ENCODE data around the gene A3GALT2.

A3GALT2 gene

GRCh38 chr1:33275195-33275594 is 45.7 kb downstream of the A3GALT2 start:
- no peaks in the 10 kb centered on the region for H3K4me1 ChIP-seq (ENCODE audit: control insufficient read depth, insufficient read depth, low read length)
- CTCF ChIA-PET = interaction anchor here (1.3 kb wide), 1 partner anchor 148 kb away, joined by 3 read pairs; no protein-coding TSS in a partner anchor
- TF ChIP-seq ZNF768 (tag by site-specific recombination; IDR thresholded peaks at IDR 0.05) (no peak), GLIS1 (tag by site-specific recombination; IDR thresholded peaks at IDR 0.05) (no peak), IKZF3 (tag by site-specific recombination; IDR thresholded peaks at IDR 0.05) (no peak), ZNF629 (tag by site-specific recombination; IDR thresholded peaks at IDR 0.05) (no peak), ZNF837 (tag by site-specific recombination; IDR thresholded peaks at IDR 0.05) (no peak), ZNF211 (tag by site-specific recombination; IDR thresholded peaks at IDR 0.05; ENCODE audit: low read depth) (no peak), ZSCAN5A (tag by site-specific recombination; IDR thresholded peaks at IDR 0.05) (no peak), ZBTB49 (tag by site-specific recombination; IDR thresholded peaks at IDR 0.05; ENCODE audit: low read depth) (no peak), ZNF670 (tag by site-specific recombination; IDR thresholded peaks at IDR 0.05; ENCODE audit: low read depth) (no peak), GLI4 (tag by site-specific recombination; IDR thresholded peaks at IDR 0.05) (no peak), GLI2 (tag by site-specific recombination; IDR thresholded peaks at IDR 0.05; ENCODE audit: borderline replicate concordance, low read depth) (no peak), ZNF184 (tag by site-specific recombination; IDR thresholded peaks at IDR 0.05) (no peak), SP2 (tag by site-specific recombination; IDR thresholded peaks at IDR 0.05) (no peak), ZBTB6 (tag by site-specific recombination; IDR thresholded peaks at IDR 0.05) (no peak), ZNF658 (tag by site-specific recombination; IDR thresholded peaks at IDR 0.05) (no peak), ZNF426 (tag by site-specific recombination; IDR thresholded peaks at IDR 0.05) (no peak), ZNF416 (tag by site-specific recombination; IDR thresholded peaks at IDR 0.05) (no peak)
- TF ChIP-seq, protein P1, sequence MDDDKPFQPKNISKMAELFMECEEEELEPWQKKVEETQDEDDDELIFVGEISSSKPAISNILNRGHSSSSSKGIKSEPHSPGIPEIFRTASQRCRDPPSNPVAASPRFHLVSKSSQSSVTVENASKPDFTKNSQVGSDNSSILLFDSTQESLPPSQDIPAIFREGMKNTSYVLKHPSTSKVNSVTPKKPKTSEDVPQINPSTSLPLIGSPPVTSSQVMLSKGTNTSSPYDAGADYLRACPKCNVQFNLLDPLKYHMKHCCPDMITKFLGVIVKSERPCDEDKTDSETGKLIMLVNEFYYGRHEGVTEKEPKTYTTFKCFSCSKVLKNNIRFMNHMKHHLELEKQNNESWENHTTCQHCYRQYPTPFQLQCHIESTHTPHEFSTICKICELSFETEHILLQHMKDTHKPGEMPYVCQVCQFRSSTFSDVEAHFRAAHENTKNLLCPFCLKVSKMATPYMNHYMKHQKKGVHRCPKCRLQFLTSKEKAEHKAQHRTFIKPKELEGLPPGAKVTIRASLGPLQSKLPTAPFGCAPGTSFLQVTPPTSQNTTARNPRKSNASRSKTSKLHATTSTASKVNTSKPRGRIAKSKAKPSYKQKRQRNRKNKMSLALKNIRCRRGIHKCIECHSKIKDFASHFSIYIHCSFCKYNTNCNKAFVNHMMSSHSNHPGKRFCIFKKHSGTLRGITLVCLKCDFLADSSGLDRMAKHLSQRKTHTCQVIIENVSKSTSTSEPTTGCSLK (tag by site-specific recombination; IDR thresholded peaks at IDR 0.05) = no peak
- H3K27ac ChIP-seq (ENCODE audit: extremely low read depth, low read depth, low read length) = no peak overlapping the region
- peaks cover 0 to 18% of the 10 kb centered on the region in 2 experiments; a peak in 2 of 3 replicates for H3K36me3 ChIP-seq (ENCODE audit: control insufficient read depth in 2 of 2, insufficient read depth in 1 of 2, low read length in 2 of 2)
- POLR2A ChIA-PET = interaction anchor here (1.7 kb wide), 1 partner anchor 10 kb away, joined by 5 read pairs; no protein-coding TSS in a partner anchor
- H3K9me3 ChIP-seq (ENCODE audit: control insufficient read depth, insufficient read depth, low read depth, low read length) = no peaks in the 10 kb centered on the region
- H3K4me3 ChIP-seq (ENCODE audit: low read depth, low read length) = no peak overlapping the region

DNA sequence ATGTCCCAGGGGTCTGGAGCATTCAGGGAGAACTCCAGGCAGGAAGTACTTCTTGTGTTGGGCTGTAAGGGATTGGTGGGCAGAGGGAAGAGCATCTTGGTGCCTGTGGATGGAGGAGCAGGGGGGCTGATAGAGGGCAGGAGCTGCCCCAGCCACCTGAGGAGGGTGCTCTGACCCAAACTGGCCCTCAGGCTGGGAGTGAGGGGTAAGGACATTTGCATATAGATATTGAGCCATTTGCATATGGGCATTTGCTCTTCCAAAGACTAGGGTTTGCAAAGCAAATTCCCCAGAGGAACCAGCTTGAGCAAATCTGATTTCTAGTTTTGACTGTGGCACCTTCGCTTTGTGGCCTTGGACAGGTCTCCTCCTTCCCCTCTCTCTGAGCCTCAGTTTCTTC is 46.5 kb downstream of the A3GALT2 start:
- ChIA-PET CTCF (interaction anchor here (1.3 kb wide), 2 partner anchors 147 to 338 kb away, joined by 3 read pairs; no protein-coding TSS in a partner anchor), POLR2A (interaction anchor here (1.7 kb wide), 1 partner anchor 10 kb away, joined by 5 read pairs; no protein-coding TSS in a partner anchor)
- Histone ChIP-seq H3K4me1 (ENCODE audit: control insufficient read depth, insufficient read depth, low read length) (no peaks in the 10 kb centered on the region), H3K36me3 (ENCODE audit: control insufficient read depth in 2 of 2, insufficient read depth in 1 of 2, low read length in 2 of 2) (peaks cover 0 to 19% of the 10 kb centered on the region in 2 experiments; a peak in 2 of 3 replicates), H3K27ac (ENCODE audit: extremely low read depth, low read depth, low read length) (no peak overlapping the region), H3K4me3 (ENCODE audit: low read depth, low read length) (no peak overlapping the region), H3K9me3 (ENCODE audit: control insufficient read depth, insufficient read depth, low read depth, low read length) (no peaks in the 10 kb centered on the region)
- TF ChIP-seq ZNF416 (tag by site-specific recombination; IDR thresholded peaks at IDR 0.05) (no peak), ZBTB7A (tag by site-specific recombination; IDR thresholded peaks at IDR 0.05; ENCODE audit: low read depth) (no peak), TSHZ1 (tag by site-specific recombination; IDR thresholded peaks at IDR 0.05; ENCODE audit: borderline replicate concordance) (no peak), ZNF776 (tag by site-specific recombination; IDR thresholded peaks at IDR 0.05; ENCODE audit: borderline replicate concordance) (no peak), ZBTB17 (tag by site-specific recombination; IDR thresholded peaks at IDR 0.05) (no peak), ZNF175 (tag by site-specific recombination; IDR thresholded peaks at IDR 0.05) (no peak)
